ENCODE results near the gene ZNF211.

The ZNF211 gene

DNA sequence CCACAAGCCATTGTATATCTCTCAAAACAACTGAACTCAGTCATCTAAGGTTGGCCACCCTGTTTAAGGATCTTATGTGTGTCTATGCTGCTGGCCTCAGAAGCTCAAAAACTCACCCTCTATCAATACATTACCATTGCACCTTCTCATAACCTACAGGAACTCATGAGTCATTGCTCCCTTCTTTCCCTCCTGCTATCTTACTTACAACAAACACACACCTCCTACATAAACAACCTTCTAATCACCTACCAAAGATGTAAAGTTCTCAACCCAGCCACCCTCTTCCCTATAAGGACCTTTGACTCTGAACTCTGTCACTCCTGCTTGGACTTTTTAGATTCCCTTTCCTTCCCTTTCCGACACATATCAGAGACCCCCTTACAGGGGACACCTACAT is 22.5 kb downstream of the ZNF211 start:
- no peak for DNase-seq (ENCODE audit: low read depth in 1 of 2, low spot score in 1 of 2)

DNA sequence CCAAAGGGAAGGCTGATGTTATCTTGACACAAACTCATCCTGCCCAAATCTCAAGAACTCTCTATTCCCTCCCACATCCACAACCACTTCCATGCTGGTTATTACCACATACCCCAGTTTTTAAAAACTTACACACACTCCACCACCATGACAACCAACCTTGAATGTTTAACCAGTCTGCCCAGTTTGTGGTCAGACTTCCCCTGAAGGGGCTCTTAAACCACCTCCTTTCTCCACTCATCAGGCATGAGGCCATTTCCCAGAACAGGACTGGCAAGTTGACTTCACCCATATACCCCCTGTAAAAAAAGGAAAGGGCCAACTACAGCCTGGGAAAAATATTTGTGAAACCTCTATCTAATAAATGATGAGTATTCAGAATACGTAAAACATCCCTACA is 23.4 kb downstream of the ZNF211 start:
- DNase-seq (ENCODE audit: low read depth in 1 of 2, low spot score in 1 of 2) = no peak

DNA sequence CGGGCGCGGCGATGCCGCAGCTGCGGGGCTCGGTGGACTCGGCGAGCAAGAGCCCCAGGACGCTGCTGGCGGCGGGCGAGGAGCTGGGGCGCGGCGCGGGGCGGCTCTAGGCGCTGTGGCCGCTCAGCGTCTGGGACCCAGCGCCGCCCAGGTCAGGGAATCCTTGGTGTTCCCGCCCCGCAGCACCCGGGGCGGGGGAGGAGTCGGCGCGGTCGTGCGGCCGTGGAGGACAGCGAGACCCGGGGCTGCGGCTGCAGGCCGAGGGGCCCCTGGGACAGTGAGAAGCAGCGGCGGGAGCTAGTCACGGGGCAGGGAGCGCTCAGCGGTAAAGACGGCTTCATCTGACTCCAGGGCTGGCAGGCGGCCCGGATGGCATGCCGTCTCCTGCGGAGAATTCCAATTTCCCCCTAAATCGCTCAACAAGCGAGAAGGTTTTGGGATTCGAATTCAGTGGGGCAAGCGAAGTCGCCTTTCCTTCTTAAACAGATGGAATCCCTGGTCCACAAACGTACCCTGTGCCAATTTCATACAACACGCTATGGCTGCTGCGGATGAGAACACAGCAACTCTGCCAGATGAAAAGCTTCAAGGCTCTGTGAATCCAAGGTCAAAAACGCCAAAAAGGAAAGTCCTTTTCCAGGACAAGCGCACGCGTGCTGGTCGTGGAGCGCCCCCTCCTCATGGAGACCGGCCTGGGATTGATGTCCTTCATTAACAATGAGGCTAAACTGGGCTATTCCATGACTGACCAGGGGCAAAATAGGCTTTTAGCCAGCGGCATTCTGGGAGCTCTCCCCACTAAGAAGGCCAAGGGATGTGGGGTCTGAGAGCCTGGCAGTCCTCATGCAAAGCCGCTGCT is 31.5 kb downstream of the ZNF211 start:
- peak in 1 of 2 donors; percentile 2 for DNase-seq (ENCODE audit: low read depth in 1 of 2, low spot score in 1 of 2)

DNA sequence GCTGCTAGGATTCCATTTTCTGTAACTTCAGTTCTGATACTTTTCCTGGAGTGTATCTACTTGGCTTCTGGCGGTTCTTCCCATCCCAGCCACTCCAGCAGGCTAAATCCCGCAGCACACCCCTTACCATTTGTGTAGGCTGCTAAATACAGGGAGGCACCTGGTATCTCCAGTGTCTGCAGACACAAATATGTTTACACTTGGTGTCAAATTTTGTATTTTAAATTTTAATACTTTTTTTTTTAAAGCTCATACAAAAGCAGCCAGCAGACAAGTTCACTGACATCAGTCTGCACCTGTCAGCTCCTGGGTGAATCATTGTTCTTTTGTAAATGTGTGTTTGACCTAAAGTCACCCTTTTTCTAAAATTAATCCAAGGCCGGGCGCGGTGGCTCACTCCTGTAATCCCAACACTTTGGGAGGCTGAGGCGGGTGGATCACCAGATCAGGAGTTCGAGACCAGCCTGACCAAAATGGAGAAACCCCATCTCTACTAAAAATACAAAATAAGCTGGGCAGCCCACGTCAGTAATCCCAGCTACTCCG is 32.4 kb downstream of the ZNF211 start:
- no peak for DNase-seq (ENCODE audit: low read depth in 1 of 2, low spot score in 1 of 2)

DNA sequence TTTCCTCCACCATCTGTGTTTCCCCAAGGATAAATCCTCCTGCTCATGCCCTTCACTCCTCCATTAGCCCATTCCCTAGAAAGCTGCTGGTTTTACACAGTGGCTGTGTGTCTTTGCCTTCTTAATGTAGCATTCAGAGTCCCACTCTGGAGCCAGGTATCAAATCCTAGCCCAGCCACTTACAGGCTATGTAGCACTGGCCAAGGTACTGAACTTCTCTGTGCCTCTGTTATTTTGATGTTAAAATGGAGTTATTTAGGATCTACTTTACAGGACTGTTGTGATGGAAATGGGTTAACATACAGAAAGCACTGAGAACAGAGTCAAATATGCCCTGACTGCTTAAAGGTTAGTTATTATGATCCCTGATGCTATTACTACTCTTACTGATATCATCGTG is 34.3 kb downstream of the ZNF211 start:
- no peak for DNase-seq (ENCODE audit: low read depth in 1 of 2, low spot score in 1 of 2)

DNA sequence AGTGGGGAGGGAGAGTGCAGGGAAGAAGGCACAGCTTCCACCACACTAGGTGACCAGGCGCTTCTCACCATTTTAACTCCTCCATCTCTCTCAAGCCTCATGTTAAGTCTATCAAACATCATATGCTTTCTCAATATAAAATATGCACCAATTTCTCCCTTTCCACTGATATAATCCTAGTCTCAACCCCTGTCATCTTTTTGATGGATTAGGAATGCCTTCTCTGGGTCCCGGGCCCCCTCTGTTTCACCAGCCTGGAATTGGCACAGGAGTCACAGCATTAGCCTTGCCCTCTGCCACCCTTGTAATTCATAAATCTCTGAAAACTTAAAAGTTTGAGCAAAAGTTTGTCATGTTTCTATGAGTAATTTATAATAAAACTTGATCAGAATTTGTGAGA is 35.7 kb downstream of the ZNF211 start, which contains the start of gene ZSCAN4:
Gene ZSCAN4 (plus strand): TSS at position 301 of the 400 bp plus-strand sequence. CDS start 7,211 bp downstream, outside the sequence.
- DNase-seq (ENCODE audit: low read depth in 1 of 2, low spot score in 1 of 2) = no peak

DNA sequence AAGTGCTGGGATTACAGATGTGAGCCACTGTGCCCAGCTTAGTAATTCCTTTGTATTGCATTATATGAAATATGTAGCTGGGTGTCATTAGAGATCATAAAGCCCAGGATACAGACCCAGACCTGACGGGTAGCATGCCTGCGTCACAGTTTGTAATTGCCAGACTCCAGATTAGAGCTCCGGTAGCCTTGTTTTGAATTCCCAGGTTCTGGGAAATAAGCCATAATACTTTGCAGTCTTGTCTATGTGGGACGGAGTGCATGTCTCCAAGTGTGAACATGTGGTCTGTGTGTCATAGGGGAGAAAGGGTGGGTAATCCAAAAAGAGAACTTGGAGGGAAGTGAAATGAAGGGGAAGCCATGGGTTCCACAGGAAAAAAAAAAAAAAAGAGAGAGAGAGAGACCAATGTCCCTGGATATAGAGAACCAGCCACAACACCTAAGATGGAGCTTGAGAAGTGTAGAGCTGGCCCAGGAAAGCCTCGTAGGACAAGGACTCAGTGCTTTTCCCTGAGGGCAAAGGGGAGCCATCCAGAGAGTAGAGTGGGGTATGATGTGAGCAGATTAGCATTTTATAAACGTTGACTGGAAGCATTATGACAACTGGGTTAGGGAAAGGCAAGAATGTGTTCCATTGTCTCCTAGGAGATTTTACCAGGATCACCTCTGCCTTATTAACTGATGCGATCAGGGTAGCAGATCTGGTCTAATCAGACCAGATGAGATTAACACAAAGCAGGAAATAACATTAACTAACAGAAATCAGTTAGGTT is 38.3 kb downstream of the ZNF211 start:
- DNase-seq (ENCODE audit: low read depth in 1 of 2, low spot score in 1 of 2) = no peak

DNA sequence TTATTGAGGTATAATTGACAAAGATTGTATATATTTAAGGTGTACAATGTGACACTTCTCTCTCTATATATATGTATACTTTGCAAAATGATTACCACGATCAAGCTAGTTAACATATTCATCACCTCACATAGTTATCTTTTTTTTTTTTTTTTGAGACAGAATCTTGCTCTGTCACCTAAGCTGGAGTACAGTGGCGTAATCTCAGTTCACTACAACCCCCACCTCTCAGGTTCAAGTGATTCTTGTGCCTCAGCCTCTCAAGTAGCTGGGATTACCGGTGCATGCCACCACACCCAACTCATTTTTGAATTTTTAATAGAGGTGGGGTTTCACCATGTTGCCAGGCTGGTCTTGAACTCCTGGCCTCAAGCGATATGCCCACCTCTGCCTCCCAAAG is 39.5 kb downstream of the ZNF211 start:
- no peak for DNase-seq (ENCODE audit: low read depth in 1 of 2, low spot score in 1 of 2)

DNA sequence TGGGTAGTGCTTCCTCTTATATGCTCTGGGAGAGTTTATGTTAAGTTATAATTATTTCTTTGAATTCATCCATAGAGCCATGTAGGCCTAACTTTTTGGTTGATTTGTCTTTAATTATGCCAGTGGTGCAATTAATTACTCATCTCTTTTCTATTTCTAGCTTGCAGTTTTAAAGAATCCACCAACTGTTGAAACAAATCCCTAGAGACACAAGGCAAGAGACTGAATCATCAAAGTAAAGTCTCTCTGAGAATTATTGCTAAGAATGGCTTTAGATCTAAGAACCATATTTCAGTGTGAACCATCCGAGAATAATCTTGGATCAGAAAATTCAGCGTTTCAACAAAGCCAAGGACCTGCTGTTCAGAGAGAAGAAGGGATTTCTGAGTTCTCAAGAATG is 42.9 kb downstream of the ZNF211 start:
- DNase-seq (ENCODE audit: low read depth in 1 of 2, low spot score in 1 of 2) = no peak

DNA sequence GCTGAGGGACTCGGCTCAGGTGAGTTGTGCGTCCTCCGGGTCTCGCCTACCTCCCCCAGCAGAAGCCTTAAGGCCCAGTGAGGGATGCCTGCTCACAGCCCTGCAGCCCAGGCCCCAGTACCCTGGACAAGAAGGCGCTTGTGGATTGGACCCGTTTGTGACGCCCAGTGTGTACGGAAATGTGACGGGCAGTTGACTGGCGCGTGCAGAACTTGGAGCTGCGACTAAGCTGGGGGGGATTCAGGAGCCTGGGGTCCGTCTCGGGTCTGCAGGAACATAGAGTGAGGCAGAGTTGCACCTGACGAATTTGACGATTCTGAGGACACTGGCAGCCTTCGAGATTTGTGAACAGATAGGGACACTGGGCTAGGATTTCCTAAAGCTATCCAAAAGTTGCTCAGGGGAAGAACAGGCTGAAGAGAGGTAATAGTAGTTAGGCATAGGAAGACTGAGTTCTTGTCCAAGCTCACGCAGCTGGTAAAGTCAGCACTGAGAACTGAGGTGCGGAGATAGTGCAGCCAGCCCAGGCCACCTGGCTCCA is 49.3 kb downstream of the ZNF211 start:
- no peak for DNase-seq (ENCODE audit: low read depth in 1 of 2, low spot score in 1 of 2)

DNA sequence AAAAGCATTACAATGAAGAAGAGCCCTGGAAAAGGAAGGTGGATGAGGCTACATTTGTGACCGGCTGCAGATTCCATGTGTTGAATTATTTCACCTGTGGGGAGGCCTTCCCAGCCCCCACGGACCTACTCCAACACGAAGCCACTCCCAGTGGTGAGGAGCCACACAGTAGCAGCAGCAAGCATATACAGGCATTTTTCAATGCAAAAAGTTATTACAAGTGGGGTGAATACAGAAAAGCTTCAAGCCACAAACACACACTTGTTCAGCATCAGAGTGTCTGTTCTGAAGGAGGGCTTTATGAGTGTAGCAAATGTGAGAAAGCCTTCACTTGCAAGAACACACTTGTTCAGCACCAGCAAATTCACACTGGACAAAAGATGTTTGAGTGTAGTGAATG is 53.8 kb downstream of the ZNF211 start:
- no peak for DNase-seq (ENCODE audit: low read depth in 1 of 2, low spot score in 1 of 2)

DNA sequence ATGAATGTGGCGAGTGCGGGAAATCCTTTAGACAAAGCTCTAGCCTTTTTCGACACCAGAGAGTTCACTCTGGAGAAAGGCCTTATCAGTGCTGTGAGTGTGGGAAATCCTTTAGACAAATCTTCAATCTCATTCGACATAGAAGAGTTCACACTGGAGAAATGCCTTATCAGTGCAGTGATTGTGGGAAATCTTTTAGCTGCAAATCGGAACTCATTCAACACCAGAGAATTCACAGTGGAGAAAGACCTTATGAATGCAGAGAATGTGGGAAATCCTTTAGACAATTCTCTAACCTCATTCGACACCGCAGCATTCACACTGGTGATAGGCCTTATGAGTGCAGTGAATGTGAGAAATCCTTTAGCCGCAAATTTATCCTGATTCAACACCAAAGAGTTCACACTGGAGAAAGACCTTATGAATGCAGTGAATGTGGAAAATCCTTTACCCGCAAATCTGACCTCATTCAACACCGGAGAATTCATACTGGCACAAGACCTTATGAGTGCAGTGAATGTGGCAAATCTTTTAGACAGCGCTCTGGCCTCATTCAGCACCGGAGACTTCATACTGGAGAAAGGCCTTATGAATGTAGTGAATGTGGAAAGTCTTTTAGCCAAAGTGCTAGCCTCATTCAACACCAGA is 54.5 kb downstream of the ZNF211 start:
- no peak for DNase-seq (ENCODE audit: low read depth in 1 of 2, low spot score in 1 of 2)

DNA sequence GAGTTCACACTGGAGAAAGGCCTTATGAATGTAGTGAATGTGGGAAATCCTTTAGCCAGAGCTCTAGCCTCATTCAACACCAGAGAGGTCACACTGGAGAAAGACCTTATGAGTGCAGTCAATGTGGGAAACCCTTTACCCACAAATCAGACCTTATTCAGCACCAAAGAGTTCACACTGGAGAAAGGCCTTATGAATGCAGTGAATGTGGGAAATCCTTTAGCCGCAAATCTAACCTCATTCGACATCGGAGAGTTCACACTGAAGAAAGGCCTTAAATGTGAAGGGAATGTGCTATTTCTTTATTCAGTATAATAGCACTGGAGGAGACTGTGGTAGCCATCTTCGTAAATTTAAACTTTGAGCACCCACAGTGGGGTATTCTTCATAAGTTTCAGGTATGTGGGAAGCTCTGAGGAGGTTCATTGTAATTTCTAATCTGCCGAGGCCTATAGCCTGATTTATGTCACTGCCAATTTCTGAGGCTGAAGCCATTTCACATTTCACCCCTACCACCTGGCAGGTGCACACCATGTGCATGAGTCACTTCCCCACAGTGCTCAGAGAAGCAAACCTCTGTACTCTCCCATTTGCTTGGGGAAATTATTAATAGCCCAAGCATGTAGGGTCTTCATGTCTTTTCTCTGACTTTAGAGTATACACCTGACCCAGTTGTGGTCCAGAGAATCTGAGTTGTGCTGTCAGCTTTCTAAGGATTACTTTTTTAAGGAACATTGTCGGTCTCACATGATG is 55.2 kb downstream of the ZNF211 start:
- DNase-seq (ENCODE audit: low read depth in 1 of 2, low spot score in 1 of 2) = no peak

DNA sequence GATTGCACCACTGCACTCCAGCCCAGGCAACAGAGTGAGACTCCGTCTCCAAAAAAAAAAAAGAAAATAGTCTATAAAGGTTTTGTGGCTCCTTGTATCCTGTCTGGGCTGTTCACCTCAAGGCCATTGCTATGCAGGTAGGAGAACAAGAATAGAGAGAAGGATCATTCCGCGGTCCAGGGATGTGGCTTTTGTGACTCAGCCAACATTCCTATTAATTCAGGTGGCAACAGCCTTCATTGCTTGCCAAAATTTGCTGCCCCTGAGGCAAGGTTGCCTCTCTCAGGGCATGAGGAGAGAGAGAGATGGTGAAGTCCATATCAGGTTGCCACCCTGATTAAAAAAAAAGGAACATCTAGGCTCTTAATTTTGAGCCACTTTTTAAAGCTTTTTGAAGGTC is 56.8 kb downstream of the ZNF211 start:
- DNase-seq (ENCODE audit: low read depth in 1 of 2, low spot score in 1 of 2) = no peak
